ENCODE measurements around the gene LIG1.

Gene LIG1

DNA sequence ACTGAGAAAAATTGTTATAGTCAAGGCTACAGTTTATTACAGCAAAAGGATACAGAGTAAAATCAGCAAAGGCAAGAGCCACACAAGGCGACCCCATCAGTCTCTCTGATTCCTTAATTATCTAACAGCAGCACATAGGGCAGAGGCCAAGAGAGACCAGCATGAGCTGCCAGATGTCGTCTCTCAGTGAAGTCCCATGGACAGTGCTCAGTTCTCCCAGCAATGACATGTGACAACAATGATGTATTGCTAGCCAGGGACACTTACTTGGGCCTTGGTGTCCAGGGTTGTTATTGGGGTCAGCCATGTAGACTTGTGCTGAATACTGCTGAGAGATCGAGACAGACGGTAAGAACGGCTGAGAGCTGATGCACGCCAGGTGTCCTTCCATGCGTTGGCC lies 22.6 kb upstream of the LIG1 start:
- TF ChIP-seq, protein P1, sequence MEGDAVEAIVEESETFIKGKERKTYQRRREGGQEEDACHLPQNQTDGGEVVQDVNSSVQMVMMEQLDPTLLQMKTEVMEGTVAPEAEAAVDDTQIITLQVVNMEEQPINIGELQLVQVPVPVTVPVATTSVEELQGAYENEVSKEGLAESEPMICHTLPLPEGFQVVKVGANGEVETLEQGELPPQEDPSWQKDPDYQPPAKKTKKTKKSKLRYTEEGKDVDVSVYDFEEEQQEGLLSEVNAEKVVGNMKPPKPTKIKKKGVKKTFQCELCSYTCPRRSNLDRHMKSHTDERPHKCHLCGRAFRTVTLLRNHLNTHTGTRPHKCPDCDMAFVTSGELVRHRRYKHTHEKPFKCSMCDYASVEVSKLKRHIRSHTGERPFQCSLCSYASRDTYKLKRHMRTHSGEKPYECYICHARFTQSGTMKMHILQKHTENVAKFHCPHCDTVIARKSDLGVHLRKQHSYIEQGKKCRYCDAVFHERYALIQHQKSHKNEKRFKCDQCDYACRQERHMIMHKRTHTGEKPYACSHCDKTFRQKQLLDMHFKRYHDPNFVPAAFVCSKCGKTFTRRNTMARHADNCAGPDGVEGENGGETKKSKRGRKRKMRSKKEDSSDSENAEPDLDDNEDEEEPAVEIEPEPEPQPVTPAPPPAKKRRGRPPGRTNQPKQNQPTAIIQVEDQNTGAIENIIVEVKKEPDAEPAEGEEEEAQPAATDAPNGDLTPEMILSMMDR (IDR thresholded peaks at IDR 0.05; ENCODE audit: low read depth, low read length) = no peak
- no peak for DNase-seq (ENCODE audit: extremely low read depth, low read depth)

DNA sequence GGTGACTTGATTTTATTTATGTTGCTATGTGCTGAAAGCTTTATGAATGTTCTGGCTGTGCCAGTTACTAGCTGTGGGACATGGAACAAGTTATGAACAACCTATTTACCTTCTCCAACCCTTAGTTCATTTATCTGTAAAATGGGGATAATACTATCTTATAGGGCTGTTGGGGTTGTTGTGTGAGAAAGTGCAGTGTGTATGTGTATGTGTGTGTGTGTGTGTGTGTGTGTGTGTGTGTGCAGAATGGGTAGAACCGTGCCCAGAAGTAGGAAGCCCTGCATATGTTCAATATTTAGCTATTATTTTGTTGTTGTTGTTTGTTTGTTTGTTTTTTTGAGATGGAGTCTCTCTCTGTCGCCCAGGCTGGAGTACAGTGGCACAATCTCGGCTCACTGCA lies 20.7 kb upstream of the LIG1 start:
- no peak for DNase-seq (ENCODE audit: extremely low read depth, low read depth)

DNA sequence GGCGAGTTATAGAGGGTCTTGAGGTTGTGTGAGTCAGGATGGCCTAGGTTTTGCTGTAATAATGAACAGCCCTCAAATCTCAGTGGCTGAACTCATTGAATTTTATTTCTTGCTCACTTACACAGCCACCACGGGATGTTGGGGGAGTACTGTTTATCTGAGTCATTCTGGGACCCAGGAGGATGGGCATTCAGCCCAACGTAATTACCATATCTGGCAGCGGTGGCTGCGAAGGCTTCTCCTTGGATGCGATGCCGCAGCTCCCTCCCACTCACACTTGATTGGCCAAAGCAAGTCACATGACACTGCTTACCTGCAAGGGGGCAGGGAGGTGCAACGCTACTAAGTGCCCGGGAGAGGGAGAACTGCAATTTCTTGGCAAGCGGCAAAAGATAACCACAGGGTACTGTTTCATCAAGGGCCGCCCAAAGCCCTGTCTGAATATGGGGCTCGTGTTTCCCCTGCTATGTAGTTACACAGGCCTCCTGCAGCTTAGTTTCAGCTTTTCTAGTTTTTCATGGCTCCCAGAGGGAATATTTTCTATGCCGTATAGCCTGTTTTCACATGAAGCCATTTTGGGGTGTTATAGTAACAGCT lies 20.2 kb upstream of the LIG1 start:
- no peak for DNase-seq (ENCODE audit: extremely low read depth, low read depth)
- TF ChIP-seq, protein P1 (IDR thresholded peaks at IDR 0.05; ENCODE audit: low read depth, low read length) = no peak

More for the DNA sequence above, 20.7 kb upstream of the LIG1 start:
- TF ChIP-seq, protein P1 (IDR thresholded peaks at IDR 0.05; ENCODE audit: low read depth, low read length) = no peak

DNA sequence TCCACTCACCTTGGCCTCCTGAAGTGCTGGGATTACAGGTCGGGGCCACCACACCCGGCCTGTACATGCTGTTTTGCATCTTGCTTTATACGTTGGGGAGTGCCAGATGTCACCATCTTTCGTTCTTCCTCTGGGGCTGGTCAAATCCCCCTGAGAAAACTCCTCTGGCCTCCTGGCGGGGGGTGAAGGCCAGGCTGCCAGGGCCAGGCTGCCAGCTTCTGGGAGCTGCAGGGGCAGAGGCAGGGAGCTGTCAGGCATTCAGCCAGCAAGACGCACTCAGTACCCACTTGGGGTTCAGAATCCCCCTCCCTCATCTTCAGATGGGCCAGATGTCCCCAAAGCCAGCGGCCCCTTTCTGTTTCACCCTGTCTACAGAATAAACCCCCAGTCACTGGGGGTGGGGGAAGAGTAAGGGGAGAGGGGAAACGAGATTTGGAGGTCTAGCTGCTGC lies 16.4 kb upstream of the LIG1 start:
- TF ChIP-seq, protein P1 (IDR thresholded peaks at IDR 0.05; ENCODE audit: low read depth, low read length) = no peak
- no peak for DNase-seq (ENCODE audit: extremely low read depth, low read depth)

DNA sequence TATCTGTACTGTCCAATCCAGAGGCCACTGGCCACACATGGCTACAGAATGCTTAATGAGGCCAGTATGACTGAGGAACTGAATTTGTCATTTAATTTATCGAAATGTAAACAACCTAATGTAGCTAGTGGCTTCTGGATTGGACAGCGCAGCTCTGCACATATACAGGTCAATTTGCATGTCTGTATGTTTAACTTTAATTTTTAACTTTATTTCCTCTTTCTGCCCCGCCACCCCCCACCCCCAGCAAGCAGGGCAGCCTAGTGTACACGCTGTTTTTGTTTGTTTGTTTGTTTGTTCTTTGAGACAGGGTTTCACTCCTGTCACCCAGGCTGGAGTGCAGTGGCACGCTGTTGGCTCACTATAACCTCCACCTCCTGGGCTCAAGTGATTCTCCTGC lies 15.9 kb upstream of the LIG1 start:
- TF ChIP-seq, protein P1 (IDR thresholded peaks at IDR 0.05; ENCODE audit: low read depth, low read length) = no peak
- no peak for DNase-seq (ENCODE audit: extremely low read depth, low read depth)

DNA sequence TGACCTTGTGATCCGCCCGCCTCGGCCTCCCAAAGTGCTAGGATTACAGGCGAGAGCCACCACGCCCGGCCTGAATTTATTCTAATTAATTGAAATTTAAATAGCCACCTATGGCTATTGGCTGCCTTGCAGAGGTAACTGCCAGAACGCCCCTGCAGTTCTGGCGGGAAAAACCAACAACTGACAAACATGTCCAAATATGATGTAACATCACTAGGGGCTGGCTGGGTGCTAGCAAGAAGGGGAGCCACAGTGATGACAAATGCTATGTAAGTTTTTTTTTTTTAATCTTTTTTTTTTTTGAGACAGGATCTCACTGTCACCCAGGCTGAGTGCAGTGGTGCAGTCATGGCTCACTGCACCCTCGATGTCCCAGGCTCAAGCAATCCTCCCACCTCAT lies 13.2 kb upstream of the LIG1 start:
- TF ChIP-seq, protein P1 (IDR thresholded peaks at IDR 0.05; ENCODE audit: low read depth, low read length) = no peak
- no peak for DNase-seq (ENCODE audit: extremely low read depth, low read depth)

DNA sequence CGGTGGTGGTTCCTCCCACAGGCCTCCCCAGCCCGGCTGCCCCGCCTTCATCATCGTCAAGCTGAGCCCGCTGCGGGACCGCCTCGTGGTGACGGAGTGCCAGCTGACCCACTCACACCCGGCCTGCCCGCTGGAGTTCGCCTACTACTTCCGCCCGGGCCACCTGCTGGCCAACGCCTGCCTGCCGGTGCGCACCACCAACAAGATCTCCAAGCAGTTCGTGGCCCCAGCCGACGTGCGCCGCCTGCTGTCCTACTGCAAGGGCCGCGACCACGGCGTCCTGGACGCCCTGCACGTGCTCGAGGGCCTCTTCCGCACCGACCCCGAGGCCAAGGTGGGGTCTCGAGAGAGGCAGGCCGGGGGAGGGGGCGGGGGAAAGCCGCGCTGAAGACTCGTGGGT lies 12.3 kb upstream of the LIG1 start:
- no peak for DNase-seq (ENCODE audit: extremely low read depth, low read depth)
- TF ChIP-seq, protein P1 (IDR thresholded peaks at IDR 0.05; ENCODE audit: low read depth, low read length) = no peak

All from AG09319 (cell line).